Hepatocyte (in vitro differentiated cells): Measurements from ENCODE around the gene KCNA10.

Source experiments
- CTCF ChIP-seq: fragments of 200-600 bp; sonication (generic); IDR thresholded peaks from 2 replicates; pipeline ENCODE4 v1.5.1; 2016; ENCODE audit warnings: antibody characterized with exemption, mild to moderate bottlenecking; ENCODE audit not compliant: poor library complexity
- EZH2 ChIP-seq: fragments of 200-600 bp; sonication (generic); IDR thresholded peaks from 2 replicates; pipeline ENCODE4 v1.6.1; 2016; ENCODE audit warnings: antibody characterized with exemption, mild to moderate bottlenecking, borderline replicate concordance

DNA sequence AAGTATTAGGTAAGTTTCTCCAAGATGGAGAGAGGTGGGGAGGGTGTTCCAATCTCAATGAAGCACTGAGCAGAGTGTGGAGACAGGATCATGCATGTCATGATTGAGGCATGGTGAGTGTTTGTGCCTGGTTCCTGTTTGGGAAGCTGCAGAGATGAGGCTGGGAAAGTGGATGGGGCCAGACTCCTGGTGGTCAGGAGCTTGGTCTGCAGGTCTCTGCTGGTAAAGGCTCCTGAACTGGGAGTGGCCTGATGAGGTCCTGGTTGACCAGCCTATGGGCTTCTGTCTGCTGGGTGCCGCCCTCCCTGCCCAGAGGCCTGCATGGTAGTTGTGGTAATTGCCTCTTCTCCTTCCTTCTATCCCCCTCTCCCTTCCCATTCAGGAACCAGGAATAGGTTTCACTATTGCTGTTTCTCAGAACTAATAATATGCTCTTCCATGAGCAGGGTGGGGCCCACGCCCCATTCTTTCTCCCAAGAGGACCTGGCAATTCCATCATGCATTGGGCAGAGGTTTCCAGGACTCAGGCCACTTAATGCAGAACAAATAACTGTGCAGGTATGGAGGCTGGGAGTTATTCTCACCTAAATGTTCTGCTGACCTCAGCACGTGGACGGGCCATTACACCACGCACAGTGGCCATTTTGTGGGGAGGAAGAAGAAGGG lies 43.5 kb downstream of the KCNA10 start:
- TF ChIP-seq CTCF, result no peak
- no peak for TF ChIP-seq EZH2
